ENCODE data around the gene MYO1B.
"Not testable (repeated sequence)": the region's sequence is repeated elsewhere in the genome, so short reads cannot be mapped to it uniquely, and the experiment has no call there.

The MYO1B gene

GRCh38 chr2:191415858-191416257 lies 170.7 kb downstream of the MYO1B start:
- DNase-seq: no peak

DNA sequence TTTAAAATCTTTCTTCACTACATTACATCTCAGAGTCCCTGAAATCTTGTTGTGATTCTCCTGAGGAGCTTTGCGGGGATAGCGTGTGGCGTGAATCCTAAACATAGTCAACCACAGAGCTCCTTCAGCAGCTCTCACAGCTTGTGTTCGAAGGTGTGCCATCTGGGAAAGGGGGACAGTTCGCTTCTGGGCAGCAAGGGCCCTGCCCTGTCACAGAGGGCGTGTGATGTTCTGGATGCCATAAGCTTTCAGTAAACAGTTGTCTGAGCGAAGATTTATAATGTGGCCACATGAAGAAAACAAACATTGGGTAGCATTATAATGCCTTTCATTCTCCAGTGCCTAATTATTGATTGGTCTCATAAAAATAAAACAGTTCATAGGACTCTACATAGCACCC lies 172.5 kb downstream of the MYO1B start:
- DNase-seq: no peak

GRCh38 chr2:191421950-191422349 lies 176.7 kb downstream of the MYO1B start:
- DNase-seq: no peak

- no peak for DNase-seq
Measured at GRCh38 chr2:191427031-191427430, 181.8 kb downstream of the MYO1B start.

DNA sequence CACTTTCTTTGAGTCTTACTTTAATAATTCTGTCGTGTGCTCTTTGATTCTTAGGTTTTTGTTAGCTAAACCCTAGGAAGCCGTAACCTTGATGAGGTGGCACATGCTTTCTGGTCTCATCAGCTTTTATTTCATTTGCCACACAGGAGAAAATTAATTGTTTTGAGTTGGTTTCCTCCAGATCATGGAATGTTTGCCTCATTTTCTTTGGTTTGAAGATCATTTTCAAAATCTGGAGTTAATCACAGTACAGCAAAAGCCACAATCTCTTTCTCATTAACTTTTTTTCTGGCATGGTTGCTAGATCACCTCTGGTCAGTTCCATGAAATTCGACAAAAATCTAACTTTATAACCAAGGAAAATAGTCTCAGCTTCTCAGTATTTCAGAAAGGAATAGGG lies 182.9 kb downstream of the MYO1B start:
- DNase-seq: no peak

DNA sequence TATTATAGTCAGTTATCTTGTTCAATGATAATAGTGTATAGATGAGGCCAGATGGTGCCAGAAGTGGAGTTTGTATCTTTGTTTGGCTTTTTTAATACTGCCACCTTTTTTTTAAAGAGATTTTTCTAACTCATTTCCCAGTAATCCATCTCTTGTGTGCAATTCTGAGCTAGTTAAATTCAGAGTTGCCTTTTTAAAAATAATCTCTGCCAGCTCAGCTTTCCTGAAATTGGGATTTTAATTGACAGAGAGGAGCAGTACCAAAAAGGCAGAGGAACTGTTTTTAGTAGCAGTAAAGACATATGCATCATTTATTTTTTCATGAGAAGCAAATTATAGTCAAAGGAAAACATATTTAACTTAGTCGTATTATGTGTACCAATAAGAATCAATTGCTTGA lies 185.3 kb downstream of the MYO1B start:
- DNase-seq: no peak

DNA sequence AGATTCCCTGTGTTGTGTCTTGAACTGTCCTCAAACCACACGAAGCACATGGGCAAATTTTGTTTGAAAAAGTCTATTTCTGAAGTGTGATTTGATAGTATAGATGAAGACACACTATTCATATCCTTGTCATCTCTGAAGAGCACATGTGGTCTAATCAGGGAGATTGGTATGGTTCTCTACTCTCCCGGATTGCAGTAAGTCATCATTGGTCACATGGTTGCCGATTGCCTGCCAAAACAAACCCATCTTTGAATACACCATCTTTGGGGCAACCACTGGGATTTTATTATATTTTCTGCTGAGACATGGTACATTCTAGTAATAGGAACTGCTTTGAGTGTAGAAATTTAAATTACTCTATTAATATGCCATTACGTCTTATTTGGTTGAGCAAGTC lies 186.9 kb downstream of the MYO1B start:
- DNase-seq: no peak

GRCh38 chr2:191434072-191434471 lies 188.9 kb downstream of the MYO1B start:
- no peak for DNase-seq

DNA sequence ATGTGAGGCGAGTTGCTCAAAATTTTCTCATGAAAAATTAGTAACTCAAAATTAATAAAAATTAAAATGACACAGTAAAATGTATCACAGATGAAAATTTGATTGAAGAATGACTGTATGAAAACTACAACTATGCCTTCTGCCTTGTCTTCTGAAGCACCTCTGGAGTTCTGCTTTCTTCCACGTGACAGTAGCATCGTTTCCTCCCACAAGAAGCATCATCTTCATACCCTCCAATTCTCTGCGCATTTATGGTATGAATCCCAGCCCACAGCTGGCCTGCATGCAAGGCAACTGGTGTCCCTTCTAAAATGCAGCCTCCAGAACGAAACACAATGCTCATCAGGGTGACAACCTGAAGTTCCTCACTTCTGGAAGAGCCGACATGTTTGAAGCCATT lies 189.9 kb downstream of the MYO1B start:
- no peak for DNase-seq

DNA sequence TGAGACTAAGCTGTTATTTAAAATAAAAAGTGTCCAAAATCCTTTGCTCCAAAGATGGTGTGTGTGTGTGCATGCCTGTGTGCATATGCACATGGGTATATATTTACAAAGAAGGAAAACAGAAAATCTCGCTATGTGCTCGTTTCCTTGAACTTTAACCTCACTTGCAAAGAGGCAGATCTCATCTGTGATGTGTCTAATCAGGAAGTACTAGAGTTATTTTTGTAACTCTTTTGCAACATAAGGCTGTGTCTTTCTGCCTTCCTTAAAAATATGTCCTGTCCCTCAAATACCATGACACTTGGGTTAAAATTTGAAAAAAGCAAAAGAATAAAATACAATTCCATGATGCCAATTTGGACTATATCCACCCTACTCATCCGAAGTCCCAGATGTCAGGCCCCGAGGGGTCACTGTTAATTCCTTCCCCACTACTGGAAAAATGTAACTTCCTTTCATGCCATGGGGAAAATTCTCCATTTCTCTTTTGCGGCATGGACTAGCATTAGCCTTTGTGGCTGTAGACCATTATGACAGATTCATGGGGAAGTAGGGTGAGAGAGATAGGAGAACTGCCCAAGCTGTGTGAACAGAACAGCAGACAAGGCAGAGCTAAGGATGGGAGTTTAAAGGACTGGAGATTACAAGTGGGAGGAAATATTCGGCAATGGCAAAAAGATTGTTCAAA lies 191.3 kb downstream of the MYO1B start:
- DNase-seq: peak; percentile 38

- no peak for DNase-seq
Measured at GRCh38 chr2:191439481-191439880, 194.3 kb downstream of the MYO1B start.

- no peak for DNase-seq
Measured at GRCh38 chr2:191441496-191442214, 196.5 kb downstream of the MYO1B start.

- no peak for DNase-seq
Measured at GRCh38 chr2:191443446-191443845, 198.2 kb downstream of the MYO1B start.

DNA sequence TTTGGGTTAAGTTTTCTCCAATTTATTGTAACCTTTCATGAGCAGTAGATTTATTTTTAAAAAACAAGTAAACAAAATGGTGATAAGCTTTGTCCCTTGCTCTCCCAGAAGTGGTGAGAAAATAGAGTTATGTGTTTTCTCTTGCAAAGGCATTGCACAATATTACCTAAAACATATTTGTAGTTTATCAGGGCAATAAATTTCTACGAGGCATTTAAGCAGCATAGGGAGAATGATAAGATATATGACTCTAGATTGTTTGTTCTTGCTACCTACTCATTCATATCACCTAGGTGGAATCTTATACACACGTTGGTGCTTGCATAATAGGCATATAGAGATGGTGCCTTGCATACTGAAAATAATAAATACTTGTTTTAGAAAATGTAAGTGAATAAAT lies 201.7 kb downstream of the MYO1B start:
- DNase-seq: no peak

- no peak for DNase-seq
Measured at GRCh38 chr2:191451116-191451515, 205.9 kb downstream of the MYO1B start.

DNA sequence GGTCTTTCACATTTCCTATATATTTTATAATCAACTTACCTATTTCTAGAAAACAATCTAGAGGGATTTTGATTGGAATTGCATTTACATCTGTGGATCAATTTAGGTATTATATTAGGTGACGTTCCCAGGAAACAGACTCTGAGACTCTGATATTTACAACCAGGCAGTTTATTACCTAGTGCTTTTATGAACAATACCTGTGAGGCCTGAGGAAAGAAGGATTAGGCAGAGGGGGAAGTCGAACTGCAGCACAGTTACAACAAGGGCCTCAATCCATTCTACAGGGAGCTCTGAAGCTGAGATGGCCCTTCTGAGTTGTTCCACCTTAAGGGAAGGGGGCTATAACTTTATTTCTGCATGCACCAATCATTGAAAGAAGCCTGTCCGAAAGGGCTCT lies 206.9 kb downstream of the MYO1B start:
- DNase-seq: no peak

- DNase-seq: no peak
Measured at GRCh38 chr2:191453761-191454160, 208.6 kb downstream of the MYO1B start.

DNA sequence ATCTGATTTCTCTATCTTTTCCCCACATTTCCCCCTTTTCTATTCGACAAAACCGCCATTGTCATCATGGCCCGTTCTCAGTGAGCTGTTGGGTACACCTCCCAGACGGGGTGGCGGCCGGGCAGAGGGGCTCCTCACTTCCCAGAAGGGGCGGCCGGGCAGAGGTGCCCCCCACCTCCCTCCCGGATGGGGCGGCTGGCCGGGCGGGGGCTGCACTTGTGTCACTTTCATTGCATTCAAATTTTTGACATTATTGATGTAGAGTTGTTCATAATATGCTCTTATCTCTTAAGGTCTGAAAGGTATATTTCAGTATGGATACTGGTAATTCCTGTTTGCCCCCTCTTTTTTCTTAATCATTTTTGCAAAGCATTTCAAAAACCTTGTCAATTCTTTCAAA lies 211.3 kb downstream of the MYO1B start:
- not testable (repeated sequence) for DNase-seq

DNA sequence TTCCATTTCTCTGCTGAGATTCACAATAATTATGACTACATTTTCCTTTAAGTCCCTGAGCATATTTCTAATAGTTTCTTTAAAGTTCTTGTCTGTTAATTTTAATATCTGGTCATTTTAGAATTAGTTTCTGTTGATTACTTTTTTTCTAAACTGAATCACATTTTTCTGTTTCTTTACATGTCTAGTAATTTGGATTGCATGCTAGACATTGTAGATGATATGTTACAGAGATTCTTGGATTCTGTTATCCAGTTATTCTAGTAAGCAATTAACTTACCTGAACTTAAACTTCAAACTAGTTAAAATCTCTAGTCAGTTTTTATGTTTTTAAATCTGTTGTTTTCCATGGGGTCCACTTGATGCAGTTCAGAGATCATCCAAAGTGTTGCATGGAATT lies 214.0 kb downstream of the MYO1B start:
- DNase-seq: no peak

DNA sequence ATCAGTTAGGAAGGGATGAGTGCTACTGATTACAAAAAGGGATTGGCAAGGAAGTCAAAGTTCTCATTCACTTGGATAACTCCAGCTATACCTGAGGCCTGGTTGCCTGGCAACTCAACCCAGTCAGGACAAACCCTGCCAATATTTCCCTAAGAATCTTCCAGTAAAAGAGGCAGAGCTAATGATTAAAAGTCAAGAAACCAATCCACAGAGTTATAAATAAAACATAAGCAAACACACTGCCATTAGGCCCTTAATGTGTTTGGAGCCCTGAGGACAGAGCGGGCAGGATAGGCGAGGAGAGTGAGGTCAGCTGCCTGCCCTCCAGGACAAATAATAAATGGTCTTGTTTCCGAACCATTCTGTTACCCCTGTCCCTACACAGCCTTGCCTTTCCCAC lies 217.2 kb downstream of the MYO1B start:
- DNase-seq: no peak

DNA sequence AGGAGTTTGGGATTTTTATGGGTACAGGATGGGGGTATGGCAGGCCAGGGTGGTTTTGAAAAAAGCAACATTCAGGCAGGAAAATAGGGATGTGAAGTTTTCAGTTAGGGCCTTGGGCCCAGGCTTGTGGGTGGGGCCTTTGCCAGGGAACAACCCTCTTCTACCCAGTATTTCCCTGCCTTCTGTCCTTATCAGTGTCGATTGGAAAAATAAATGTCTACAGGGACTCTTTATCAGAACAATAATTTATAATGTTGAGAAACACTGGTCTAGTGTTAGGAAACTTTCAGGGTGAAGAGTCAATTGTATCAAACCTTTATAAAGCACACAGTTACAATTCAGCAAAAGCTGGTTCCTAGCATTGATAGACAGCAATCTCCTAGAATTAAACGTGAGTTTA lies 218.6 kb downstream of the MYO1B start:
- DNase-seq: no peak

GRCh38 chr2:191465766-191466420 lies 220.7 kb downstream of the MYO1B start:
- DNase-seq: no peak

- no peak for DNase-seq
Measured at GRCh38 chr2:191467113-191467512, 221.9 kb downstream of the MYO1B start.

- DNase-seq: no peak
Measured at GRCh38 chr2:191470306-191470705, 225.1 kb downstream of the MYO1B start.

Data from hematopoietic multipotent progenitor cell treated with erythropoietin and hydrocortisone succinate and interleukin-3 and kit ligand, for 4 days (in vitro differentiated cells).